Ishikawa (cell line): ENCODE data around the gene POLD3.

Source experiments
- CEBPB ChIP-seq: IDR thresholded peaks from 2 replicates; pipeline ENCODE4 v1.6.1; 2012
- CREB1 ChIP-seq: IDR thresholded peaks from 2 replicates; pipeline ENCODE4 v1.6.1; 2012; ENCODE audit warnings: low read depth
- EGR1 ChIP-seq: IDR thresholded peaks from 2 replicates; pipeline ENCODE4 v1.6.1; 2012
- EP300 ChIP-seq: IDR thresholded peaks from 2 replicates; pipeline ENCODE4 v1.6.1; 2012; ENCODE audit warnings: borderline replicate concordance
- FOXM1 ChIP-seq: IDR thresholded peaks from 2 replicates; pipeline ENCODE4 v1.6.1; 2012; ENCODE audit warnings: low read depth, borderline replicate concordance
- MAX ChIP-seq: IDR thresholded peaks from 2 replicates; pipeline ENCODE4 v1.6.1; 2012
- NFIC ChIP-seq: IDR thresholded peaks from 2 replicates; pipeline ENCODE4 v1.6.1; 2012
- RAD21 ChIP-seq: IDR thresholded peaks from 2 replicates; pipeline ENCODE4 v1.6.1; 2012; ENCODE audit warnings: low read depth
- REST ChIP-seq: IDR thresholded peaks from 2 replicates; pipeline ENCODE4 v1.6.1; 2012; ENCODE audit warnings: low read depth, mild to moderate bottlenecking
- TAF1 ChIP-seq: IDR thresholded peaks from 2 replicates; pipeline ENCODE4 v1.6.1; 2012; ENCODE audit warnings: low read depth, mild to moderate bottlenecking
- TCF12 ChIP-seq: IDR thresholded peaks from 2 replicates; pipeline ENCODE4 v1.6.1; 2012; ENCODE audit warnings: low read depth
- TEAD4 ChIP-seq: IDR thresholded peaks from 2 replicates; pipeline ENCODE4 v1.6.1; 2012
- YY1 ChIP-seq: IDR thresholded peaks from 2 replicates; pipeline ENCODE4 v1.6.1; 2012; ENCODE audit warnings: low read depth
- ZBTB7A ChIP-seq: IDR thresholded peaks from 2 replicates; pipeline ENCODE4 v1.6.1; 2012; ENCODE audit warnings: low read depth
- TF ChIP-seq, protein P1 (sequence below): IDR thresholded peaks from 2 replicates; pipeline ENCODE4 v1.6.1; 2012

Gene POLD3

DNA sequence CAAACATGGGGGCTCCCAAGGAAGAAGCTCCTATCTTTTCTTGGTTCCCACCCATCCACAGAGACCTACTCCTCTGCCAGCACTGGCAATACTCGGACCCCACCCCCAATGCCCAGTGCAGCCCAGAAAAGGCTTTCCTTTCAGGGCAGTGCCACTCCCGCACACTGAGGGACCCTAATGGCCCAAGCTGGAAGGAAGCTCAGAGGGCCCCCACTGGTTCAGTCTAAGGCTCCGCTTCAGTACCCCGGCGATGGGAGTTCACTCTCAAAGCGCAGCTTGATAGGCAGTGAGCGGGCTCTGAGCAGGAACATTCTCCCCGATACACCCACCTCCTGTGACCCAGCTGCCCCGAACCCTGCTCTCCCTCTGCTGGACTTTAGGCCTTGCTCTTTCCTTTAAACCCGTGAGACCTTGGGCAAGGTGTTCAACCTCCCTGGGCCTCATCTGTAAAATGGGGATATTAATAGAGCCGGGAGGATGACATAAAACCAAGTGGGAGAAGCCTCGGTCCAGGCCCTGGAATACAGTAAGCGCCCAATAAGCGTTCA is 90.4 kb downstream of the POLD3 start:
- no peak for TF ChIP-seq CREB1
- TF ChIP-seq, protein P1, sequence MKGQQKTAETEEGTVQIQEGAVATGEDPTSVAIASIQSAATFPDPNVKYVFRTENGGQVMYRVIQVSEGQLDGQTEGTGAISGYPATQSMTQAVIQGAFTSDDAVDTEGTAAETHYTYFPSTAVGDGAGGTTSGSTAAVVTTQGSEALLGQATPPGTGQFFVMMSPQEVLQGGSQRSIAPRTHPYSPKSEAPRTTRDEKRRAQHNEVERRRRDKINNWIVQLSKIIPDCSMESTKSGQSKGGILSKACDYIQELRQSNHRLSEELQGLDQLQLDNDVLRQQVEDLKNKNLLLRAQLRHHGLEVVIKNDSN, result no peak
- TF ChIP-seq CEBPB, result no peak
- TF ChIP-seq EGR1, result no peak
- TF ChIP-seq FOXM1, result no peak
- TF ChIP-seq EP300, result no peak
- no peak for TF ChIP-seq RAD21
- no peak for TF ChIP-seq YY1
- no peak for TF ChIP-seq MAX
- TF ChIP-seq TAF1, result no peak
- TF ChIP-seq TCF12, result no peak
- TF ChIP-seq REST, result no peak
- TF ChIP-seq NFIC, result no peak
- no peak for TF ChIP-seq TEAD4
- no peak for TF ChIP-seq ZBTB7A

- TF ChIP-seq MAX (no peak), ZBTB7A (no peak), TEAD4 (no peak), NFIC (no peak), TCF12 (no peak), TAF1 (no peak), EP300 (no peak), REST (no peak), YY1 (no peak), CEBPB (no peak), RAD21 (no peak), FOXM1 (no peak), EGR1 (no peak), CREB1 (no peak)
- TF ChIP-seq, protein P1, result no peak
Observed at GRCh38 chr11:74683279-74683871, 91.0 kb downstream of the POLD3 start.

GRCh38 chr11:74683941-74684481 is 91.6 kb downstream of the POLD3 start:
- TF ChIP-seq RAD21, result no peak
- TF ChIP-seq YY1, result no peak
- no peak for TF ChIP-seq CREB1
- no peak for TF ChIP-seq ZBTB7A
- no peak for TF ChIP-seq NFIC
- TF ChIP-seq TEAD4, result no peak
- no peak for TF ChIP-seq EP300
- TF ChIP-seq MAX, result no peak
- no peak for TF ChIP-seq TCF12
- TF ChIP-seq, protein P1, result no peak
- TF ChIP-seq TAF1, result no peak
- no peak for TF ChIP-seq FOXM1
- no peak for TF ChIP-seq EGR1
- TF ChIP-seq CEBPB, result no peak
- TF ChIP-seq REST, result no peak
